HCT116 (cell line): ENCODE results near the gene PIP4P1. TPM values are rescaled to one million over a fixed set of nuclear protein-coding genes. Genes with fewer than 3 reads are reported as not detected.

Experiments used
- ATAC-seq: fragments of 200-7000 bp; cut with Tn5 transposase; 2 replicates; pipeline ENCODE4 v1.9.1; 2020; ENCODE audit warnings: mild to moderate bottlenecking, moderate library complexity
- BruUV-seq: library from RNA; stranded (reverse); fragments of 400-500 nt; replicated peaks from 2 replicates; lab custom pipeline; 2021; lab: Mats Ljungman, UMichigan
- CTCF ChIA-PET: fragments of 300-600 bp; sonication (Branson Sonifier 250); formaldehyde crosslinking; loops from one replicate; lab custom pipeline; 2021; ENCODE audit warnings: antibody characterized with exemption; lab: Charles Lee
- POLR2A ChIA-PET: fragments of 300-600, 350-600 bp; sonication (Branson Sonifier 250); formaldehyde crosslinking; loops from one replicate; lab custom pipeline; 2021; ENCODE audit warnings: antibody characterized with exemption; lab: Charles Lee
- RAD21 ChIA-PET, 2 experiments: fragments of 300-600 bp; sonication (Branson Sonifier 250); formaldehyde crosslinking; loops; one replicate each; lab custom pipeline; 2023; ENCODE audit warnings: low total read pairs in 2 of 2; ENCODE audit not compliant: uncharacterized antibody in 2 of 2, unreplicated experiment in 2 of 2, low non-redundant PET in 1 of 2; lab: Charles Lee
- DNase-seq: peaks from one replicate; pipeline ENCODE4 v3.0.0-alpha.2; 2010; ENCODE audit warnings: low read depth, low spot score
- H2AFZ ChIP-seq: fragments of 200-600 bp; shearing (Covaris generic), sonication (generic); 2 replicates; pipeline ENCODE4 v1.6.1; 2017; ENCODE audit warnings: low read depth, mixed run types, mixed read lengths, antibody characterized with exemption, low read length; ENCODE audit not compliant: poor library complexity, severe bottlenecking
- H3K27ac ChIP-seq: 2 replicates; pipeline ENCODE4 v1.5.1; 2012; ENCODE audit warnings: low read depth, low read length
- H3K27me3 ChIP-seq: fragments of 200-600 bp; sonication (generic); 2 replicates; pipeline ENCODE4 v1.6.1; 2016; ENCODE audit warnings: mixed run types, low read length, mixed read lengths; ENCODE audit not compliant: insufficient read depth
- H3K36me3 ChIP-seq, 2 experiments: fragments of 200-500 bp in 1 of 2; fragments of 200-600 bp in 1 of 2; sonication (Bioruptor generic) in 1 of 2; sonication (generic) in 1 of 2; 2 replicates each; pipeline versions ENCODE4 v1.5.1 to v1.6.1; 2014 to 2016; ENCODE audit warnings: low read length in 2 of 2, inconsistent platforms in 1 of 2, mixed read lengths in 1 of 2, mixed run types in 1 of 2; ENCODE audit not compliant: insufficient read depth in 2 of 2, control insufficient read depth in 1 of 2
- H3K4me1 ChIP-seq, 2 experiments: fragments of 200-600 bp in 1 of 2; sonication (generic) in 1 of 2; 2 replicates each; pipeline versions ENCODE4 v1.5.1 to v1.6.1; 2012 to 2017; ENCODE audit warnings: low read length in 2 of 2, inconsistent platforms in 1 of 2, mild to moderate bottlenecking in 1 of 2, mixed read lengths in 1 of 2, mixed run types in 1 of 2, moderate library complexity in 1 of 2; ENCODE audit not compliant: insufficient read depth in 2 of 2, control insufficient read depth in 1 of 2
- H3K4me2 ChIP-seq: fragments of 200-600 bp; sonication (generic); 2 replicates; pipeline ENCODE4 v1.6.1; 2017; ENCODE audit warnings: mixed run types, low read length, mixed read lengths
- H3K4me3 ChIP-seq, 2 experiments: fragments of 200-600 bp in 1 of 2; sonication (generic) in 1 of 2; replicated peaks in 1 of 2; 2 replicates each; pipeline ENCODE4 v1.5.1; 2011 to 2016; ENCODE audit warnings: low read length in 2 of 2, control low read depth in 1 of 2, low read depth in 1 of 2, mild to moderate bottlenecking in 1 of 2, mixed read lengths in 1 of 2, mixed run types in 1 of 2
- H3K79me2 ChIP-seq: fragments of 200-600 bp; sonication (generic); 2 replicates; pipeline ENCODE4 v1.6.1; 2017; ENCODE audit warnings: mild to moderate bottlenecking, mixed run types, low read length, moderate library complexity, mixed read lengths; ENCODE audit not compliant: insufficient read depth
- H3K9ac ChIP-seq: fragments of 200-600 bp; sonication (generic); 2 replicates; pipeline ENCODE4 v1.6.1; 2016; ENCODE audit warnings: low read length, mixed read lengths
- H3K9me2 ChIP-seq: fragments of 200-600 bp; sonication (generic), shearing (Covaris generic); 2 replicates; pipeline ENCODE4 v1.6.1; 2017; ENCODE audit warnings: mixed run types, mild to moderate bottlenecking, moderate library complexity; ENCODE audit not compliant: insufficient read depth
- H3K9me3 ChIP-seq, 2 experiments: fragments of 200-500 bp in 1 of 2; fragments of 200-600 bp in 1 of 2; sonication (Bioruptor generic) in 1 of 2; sonication (generic) in 1 of 2; 2 replicates each; pipeline ENCODE4 v1.6.1; 2014 to 2017; ENCODE audit warnings: low read length in 2 of 2, mixed read lengths in 2 of 2, inconsistent platforms in 1 of 2, low read depth in 1 of 2, mild to moderate bottlenecking in 1 of 2, mixed run types in 1 of 2, moderate library complexity in 1 of 2; ENCODE audit not compliant: control insufficient read depth in 1 of 2, insufficient read depth in 1 of 2
- H4K20me1 ChIP-seq: fragments of 200-600 bp; sonication (generic), shearing (Covaris generic); 2 replicates; pipeline ENCODE4 v1.6.1; 2017; ENCODE audit warnings: mixed run types, mild to moderate bottlenecking, moderate library complexity; ENCODE audit not compliant: insufficient read depth
- CBX3 ChIP-seq: IDR thresholded peaks from 2 replicates; pipeline ENCODE4 v1.6.1; 2012; ENCODE audit warnings: low read depth
- CEBPB ChIP-seq: IDR thresholded peaks from 2 replicates; pipeline ENCODE4 v1.6.1; 2012; ENCODE audit warnings: low read depth
- EGR1 ChIP-seq: IDR thresholded peaks from 2 replicates; pipeline ENCODE4 v1.6.1; 2012; ENCODE audit warnings: low read depth
- EZH2phosphoT487 ChIP-seq: fragments of 200-600 bp; IDR thresholded peaks from 2 replicates; pipeline ENCODE4 v1.6.1; 2018; ENCODE audit warnings: antibody characterized with exemption, borderline replicate concordance
- FOSL1 ChIP-seq: IDR thresholded peaks from 2 replicates; pipeline ENCODE4 v1.6.1; 2012; ENCODE audit warnings: low read depth
- JUND ChIP-seq: IDR thresholded peaks from 2 replicates; pipeline ENCODE4 v1.6.1; 2012
- POLR2A ChIP-seq: IDR thresholded peaks from 2 replicates; pipeline ENCODE4 v1.7.0; 2011; ENCODE audit warnings: borderline replicate concordance; ENCODE audit not compliant: insufficient read depth, insufficient read length; ENCODE audit errors: extremely low read depth
- POLR2AphosphoS5 ChIP-seq: IDR thresholded peaks from 2 replicates; pipeline ENCODE4 v1.6.1; 2011; ENCODE audit warnings: mild to moderate bottlenecking, low read depth, low read length, moderate library complexity
- RAD21 ChIP-seq: IDR thresholded peaks from 2 replicates; pipeline ENCODE4 v1.6.1; 2012; ENCODE audit warnings: low read depth, mild to moderate bottlenecking
- SIN3A ChIP-seq: IDR thresholded peaks from 2 replicates; pipeline ENCODE4 v1.6.1; 2012; ENCODE audit warnings: low read depth
- SP1 ChIP-seq: IDR thresholded peaks from 2 replicates; pipeline ENCODE4 v1.6.1; 2012; ENCODE audit warnings: low read depth
- ZNF274 ChIP-seq: fragments of 200-500 bp; sonication (Bioruptor generic); IDR thresholded peaks from 2 replicates; pipeline ENCODE4 v1.6.1; 2014; ENCODE audit warnings: mild to moderate bottlenecking, low read depth, low read length, inconsistent platforms
- intact Hi-C: fragments of 100-400 bp; cut with micrococcal nuclease; formaldehyde crosslinking; loops from 2 replicates; pipeline ENCODE4 v1.10.0; 2022
- total RNA-seq: library from RNA; stranded (reverse); gene quantifications from one replicate; pipeline ENCODE4 v1.2.1, GENCODE V29; 2021; ENCODE audit not compliant: unreplicated experiment
- TF ChIP-seq, protein P1 (sequence below): IDR thresholded peaks from 2 replicates; pipeline ENCODE4 v1.6.1; 2012
- TF ChIP-seq, protein P2 (sequence below), 3 experiments: fragments of 200-600 bp in 1 of 3; sonication (generic) in 1 of 3; IDR thresholded peaks in 2 of 3; conservative IDR thresholded peaks in 1 of 3; 2 replicates each; pipeline ENCODE4 v1.5.1; 2012 to 2017; ENCODE audit warnings: low read depth in 2 of 3, low read length in 2 of 3, antibody characterized with exemption in 1 of 3, borderline replicate concordance in 1 of 3, control low read depth in 1 of 3, mild to moderate bottlenecking in 1 of 3, mixed read lengths in 1 of 3, mixed run types in 1 of 3, moderate library complexity in 1 of 3; ENCODE audit not compliant: insufficient read depth in 1 of 3
- TF ChIP-seq, protein P3 (sequence below): IDR thresholded peaks from 2 replicates; pipeline ENCODE4 v1.6.1; 2011; ENCODE audit warnings: mild to moderate bottlenecking, low read length, moderate library complexity; ENCODE audit not compliant: insufficient replicate concordance; ENCODE audit errors: extremely low read depth

The PIP4P1 gene
- total RNA-seq, 1 experiment from 2014 or later: 35.4 TPM

DNA sequence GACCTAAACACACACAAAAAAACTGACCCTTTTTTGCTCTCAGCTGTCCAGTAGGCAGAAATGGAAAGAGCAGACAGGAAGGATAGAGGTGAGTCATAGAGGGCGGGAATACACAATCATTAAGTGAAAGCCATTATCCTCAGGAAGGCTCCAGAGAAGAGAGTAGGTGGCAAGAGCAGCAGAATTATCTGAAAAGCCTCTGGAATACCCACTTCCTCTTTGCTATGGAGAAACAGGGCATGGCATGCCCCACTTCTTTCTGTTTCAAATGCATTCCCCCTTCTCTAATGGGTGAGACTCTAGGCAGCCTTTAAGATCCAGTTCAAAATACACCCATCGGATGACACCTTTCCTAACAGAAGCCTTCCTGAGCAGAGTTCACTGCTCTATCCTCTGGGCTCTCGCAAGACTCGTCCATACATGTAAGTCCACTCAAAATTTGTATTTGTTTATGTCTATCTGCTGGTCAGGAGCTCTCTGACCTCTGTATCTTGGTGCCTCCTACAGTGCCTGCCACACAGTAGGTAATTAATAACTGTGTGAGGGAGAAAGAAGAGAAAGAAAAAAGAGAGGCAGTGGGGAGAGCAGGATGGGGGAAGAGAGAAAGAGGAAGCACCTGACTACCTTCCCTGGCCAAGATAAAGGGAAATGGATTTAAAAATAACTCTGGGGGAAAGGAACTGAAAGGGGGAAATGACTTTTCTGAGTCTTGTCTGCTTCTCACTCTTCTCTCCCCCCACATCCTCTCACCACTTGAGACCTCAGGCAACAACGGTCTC is 33.8 kb downstream of the PIP4P1 start:
- DNase-seq (peak; percentile 13), ATAC-seq (peak; percentile 82)
- Histone ChIP-seq H3K4me1 (peaks cover 10 to 14% of the 10 kb centered on the region in 2 experiments), H4K20me1 (no peaks in the 10 kb centered on the region), H2AFZ (peak overlapping the region; percentile 65), H3K4me3 (peak overlapping the region in 1 of 2 experiments; percentile 33; a peak in 3 of 4 replicates), H3K27ac (peak overlapping the region; percentile 42), H3K9me3 (no peaks in the 10 kb centered on the region), H3K27me3 (no peaks in the 10 kb centered on the region), H3K36me3 (no peaks in the 10 kb centered on the region), H3K4me2 (peak overlapping the region; percentile 64)
- TSS peak; percentile 50 for BruUV-seq
- ChIA-PET RAD21 (no interaction called here), POLR2A (no interaction called here)
- intact Hi-C loops: no loop called here
- TF ChIP-seq RAD21 (no peak), POLR2AphosphoS5 (0 out of 2 replicates have a peak, but pooled peaks have one; percentile 19), POLR2A (no peak), SIN3A (no peak), CBX3 (no peak), EGR1 (no peak), FOSL1 (peak; percentile 48; the same call in 1 of the 2 replicates), EZH2phosphoT487 (no peak), JUND (peak; percentile 45)
- TF ChIP-seq, all 23 proteins: peak for 3
- Histone ChIP-seq H3K79me2 (no peaks in the 10 kb centered on the region), H3K9me2 (no peaks in the 10 kb centered on the region), H3K9ac (no peak overlapping the region)
- CTCF ChIA-PET: no interaction called here

DNA sequence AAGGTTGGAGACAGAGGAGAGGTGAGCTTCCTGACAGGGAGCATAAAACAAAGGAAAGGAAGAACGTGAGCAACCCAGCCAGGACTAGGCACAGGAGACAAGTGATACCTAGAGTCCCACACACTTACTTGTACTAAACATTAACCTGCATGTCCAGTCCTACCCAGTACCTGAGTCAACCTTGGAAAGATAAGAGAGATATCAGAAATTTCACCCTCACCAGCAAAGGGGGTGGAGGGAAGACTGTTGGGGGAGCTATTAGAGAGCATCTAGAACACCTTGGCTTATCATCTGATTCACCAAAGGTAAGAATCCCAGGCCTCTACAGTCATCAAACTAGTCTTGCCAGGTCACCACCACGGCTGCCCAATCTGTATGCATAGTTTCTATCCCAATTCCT is 36.4 kb downstream of the PIP4P1 start:
- CTCF ChIA-PET: interaction anchor here (1.3 to 2.0 kb wide), 2 partner anchors 9 to 10 kb away, joined by 4 to 8 read pairs; no protein-coding TSS in a partner anchor
- intact Hi-C loops: no loop called here
- no peaks in the 10 kb centered on the region for H3K36me3 ChIP-seq
- H3K4me1 ChIP-seq: peaks cover 10 to 14% of the 10 kb centered on the region in 2 experiments
- H2AFZ ChIP-seq: no peak overlapping the region
- POLR2A ChIA-PET: interaction anchor here (1.0 to 1.7 kb wide), 3 partner anchors 9 to 36 kb away, joined by 4 to 6 read pairs (median 4); partner anchors contain the start of genes APEX1 and PIP4P1
- no peak overlapping the region for H3K4me3 ChIP-seq
- H3K4me2 ChIP-seq: no peak overlapping the region
- H3K27me3 ChIP-seq: no peaks in the 10 kb centered on the region
- RAD21 ChIA-PET: no interaction called here
- no peaks in the 10 kb centered on the region for H3K79me2 ChIP-seq
- ATAC-seq: no peak
- H3K9ac ChIP-seq: no peak overlapping the region
- H4K20me1 ChIP-seq: no peaks in the 10 kb centered on the region
- H3K27ac ChIP-seq: no peak overlapping the region
- no peak for DNase-seq
- no TSS peak for BruUV-seq
- H3K9me3 ChIP-seq: no peaks in the 10 kb centered on the region
- no peaks in the 10 kb centered on the region for H3K9me2 ChIP-seq
- no peak for TF ChIP-seq POLR2A
- TF ChIP-seq EZH2phosphoT487: no peak
- TF ChIP-seq, protein P1, sequence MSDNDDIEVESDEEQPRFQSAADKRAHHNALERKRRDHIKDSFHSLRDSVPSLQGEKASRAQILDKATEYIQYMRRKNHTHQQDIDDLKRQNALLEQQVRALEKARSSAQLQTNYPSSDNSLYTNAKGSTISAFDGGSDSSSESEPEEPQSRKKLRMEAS: no peak
- TF ChIP-seq, protein P2, sequence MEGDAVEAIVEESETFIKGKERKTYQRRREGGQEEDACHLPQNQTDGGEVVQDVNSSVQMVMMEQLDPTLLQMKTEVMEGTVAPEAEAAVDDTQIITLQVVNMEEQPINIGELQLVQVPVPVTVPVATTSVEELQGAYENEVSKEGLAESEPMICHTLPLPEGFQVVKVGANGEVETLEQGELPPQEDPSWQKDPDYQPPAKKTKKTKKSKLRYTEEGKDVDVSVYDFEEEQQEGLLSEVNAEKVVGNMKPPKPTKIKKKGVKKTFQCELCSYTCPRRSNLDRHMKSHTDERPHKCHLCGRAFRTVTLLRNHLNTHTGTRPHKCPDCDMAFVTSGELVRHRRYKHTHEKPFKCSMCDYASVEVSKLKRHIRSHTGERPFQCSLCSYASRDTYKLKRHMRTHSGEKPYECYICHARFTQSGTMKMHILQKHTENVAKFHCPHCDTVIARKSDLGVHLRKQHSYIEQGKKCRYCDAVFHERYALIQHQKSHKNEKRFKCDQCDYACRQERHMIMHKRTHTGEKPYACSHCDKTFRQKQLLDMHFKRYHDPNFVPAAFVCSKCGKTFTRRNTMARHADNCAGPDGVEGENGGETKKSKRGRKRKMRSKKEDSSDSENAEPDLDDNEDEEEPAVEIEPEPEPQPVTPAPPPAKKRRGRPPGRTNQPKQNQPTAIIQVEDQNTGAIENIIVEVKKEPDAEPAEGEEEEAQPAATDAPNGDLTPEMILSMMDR (IDR thresholded peaks at IDR 0.05 in 2 of 3, conservative IDR thresholded peaks at IDR 0.05 in 1 of 3; ENCODE audit: borderline replicate concordance in 1 of 3, insufficient read depth in 1 of 3, low read depth in 2 of 3, low read length in 2 of 3): no peak
- TF ChIP-seq, protein P3, sequence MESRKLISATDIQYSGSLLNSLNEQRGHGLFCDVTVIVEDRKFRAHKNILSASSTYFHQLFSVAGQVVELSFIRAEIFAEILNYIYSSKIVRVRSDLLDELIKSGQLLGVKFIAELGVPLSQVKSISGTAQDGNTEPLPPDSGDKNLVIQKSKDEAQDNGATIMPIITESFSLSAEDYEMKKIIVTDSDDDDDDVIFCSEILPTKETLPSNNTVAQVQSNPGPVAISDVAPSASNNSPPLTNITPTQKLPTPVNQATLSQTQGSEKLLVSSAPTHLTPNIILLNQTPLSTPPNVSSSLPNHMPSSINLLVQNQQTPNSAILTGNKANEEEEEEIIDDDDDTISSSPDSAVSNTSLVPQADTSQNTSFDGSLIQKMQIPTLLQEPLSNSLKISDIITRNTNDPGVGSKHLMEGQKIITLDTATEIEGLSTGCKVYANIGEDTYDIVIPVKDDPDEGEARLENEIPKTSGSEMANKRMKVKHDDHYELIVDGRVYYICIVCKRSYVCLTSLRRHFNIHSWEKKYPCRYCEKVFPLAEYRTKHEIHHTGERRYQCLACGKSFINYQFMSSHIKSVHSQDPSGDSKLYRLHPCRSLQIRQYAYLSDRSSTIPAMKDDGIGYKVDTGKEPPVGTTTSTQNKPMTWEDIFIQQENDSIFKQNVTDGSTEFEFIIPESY: no peak
- TF ChIP-seq ZNF274: no peak
- no peak for TF ChIP-seq SP1
- TF ChIP-seq CEBPB: no peak
- TF ChIP-seq JUND: no peak
